Panc1 (cell line): ENCODE results near the gene ENTPD1. TPM values are rescaled to one million over a fixed set of nuclear protein-coding genes. Genes with fewer than 3 reads are reported as not detected.

ENCODE experiments used
- ATAC-seq: fragments of 200-7000 bp; cut with Tn5 transposase; 2 replicates; pipeline ENCODE4 v1.9.1; 2020; ENCODE audit warnings: mild to moderate bottlenecking, moderate library complexity
- BruUV-seq: library from RNA; stranded (reverse); fragments of 400-500 nt; replicated peaks from 2 replicates; lab custom pipeline; 2021; lab: Mats Ljungman, UMichigan
- CTCF ChIA-PET: fragments of 300-600 bp; sonication (Branson Sonifier 250); formaldehyde crosslinking; loops from one replicate; lab custom pipeline; 2022; ENCODE audit warnings: antibody characterized with exemption; lab: Charles Lee
- POLR2A ChIA-PET: fragments of 300-600 bp; sonication (Branson Sonifier 250); formaldehyde crosslinking; loops from one replicate; lab custom pipeline; 2022; ENCODE audit warnings: antibody characterized with exemption; lab: Charles Lee
- DNase-seq: peaks from one replicate; pipeline ENCODE4 v3.0.0-alpha.2; 2010; ENCODE audit warnings: low read depth, low spot score
- H3K27ac ChIP-seq: 2 replicates; pipeline ENCODE4 v1.5.1; 2011; ENCODE audit warnings: mild to moderate bottlenecking, low read length, inconsistent platforms
- H3K27me3 ChIP-seq: fragments of 200-500 bp; sonication (Bioruptor generic); 2 replicates; pipeline ENCODE4 v1.6.0; 2014; ENCODE audit warnings: low read length, inconsistent platforms; ENCODE audit not compliant: control insufficient read depth, insufficient read depth
- H3K36me3 ChIP-seq: fragments of 200-500 bp; sonication (Bioruptor generic); 2 replicates; pipeline ENCODE4 v1.5.1; 2014; ENCODE audit warnings: inconsistent platforms, mild to moderate bottlenecking, low read length, moderate library complexity; ENCODE audit not compliant: control insufficient read depth, insufficient read depth
- H3K4me1 ChIP-seq: 2 replicates; pipeline ENCODE4 v1.5.1; 2011; ENCODE audit warnings: inconsistent platforms, mild to moderate bottlenecking, low read length, moderate library complexity; ENCODE audit not compliant: control insufficient read depth, insufficient read depth
- H3K4me3 ChIP-seq, 2 experiments: 2 replicates each; pipeline ENCODE4 v1.5.1; 2011 to 2012; ENCODE audit warnings: low read depth in 2 of 2, low read length in 2 of 2, mild to moderate bottlenecking in 2 of 2, inconsistent platforms in 1 of 2, moderate library complexity in 1 of 2
- H3K9me3 ChIP-seq: fragments of 200-500 bp; sonication (Bioruptor generic); 2 replicates; pipeline ENCODE4 v1.5.1; 2014; ENCODE audit warnings: low read depth, mild to moderate bottlenecking, inconsistent platforms, low read length, moderate library complexity; ENCODE audit not compliant: control insufficient read depth, insufficient read depth
- CTCF ChIP-seq: fragments of 450-650 bp; IDR thresholded peaks from 2 replicates; pipeline ENCODE4 v1.5.1; 2017; ENCODE audit warnings: mild to moderate bottlenecking
- POLR2AphosphoS5 ChIP-seq: IDR thresholded peaks from 2 replicates; pipeline ENCODE4 v1.6.1; 2012; ENCODE audit warnings: mild to moderate bottlenecking, low read depth, low read length, moderate library complexity
- REST ChIP-seq, 2 experiments: IDR thresholded peaks; 2 replicates each; pipeline ENCODE4 v1.6.1; 2011 to 2012; ENCODE audit warnings: low read depth in 2 of 2, control low read depth in 1 of 2, low read length in 1 of 2, mild to moderate bottlenecking in 1 of 2, moderate library complexity in 1 of 2; ENCODE audit not compliant: insufficient read depth in 1 of 2
- SIN3A ChIP-seq: IDR thresholded peaks from 2 replicates; pipeline ENCODE4 v1.6.1; 2012; ENCODE audit warnings: low read depth, mild to moderate bottlenecking, low read length, moderate library complexity, borderline replicate concordance; ENCODE audit not compliant: insufficient read depth
- TCF7L2 ChIP-seq: IDR thresholded peaks from 2 replicates; pipeline ENCODE4 v1.6.1; 2011; ENCODE audit warnings: mild to moderate bottlenecking, low read depth, low read length, inconsistent platforms
- in situ Hi-C: cut with HindIII; loops from 2 replicates; pipeline ENCODE4 v1.10.0; 2016; ENCODE audit warnings: low sequenced_read_pairs, low pct_unique_long_range_greater_than_20kb
- intact Hi-C: fragments of 100-400 bp; cut with micrococcal nuclease; formaldehyde crosslinking; loops from one replicate; pipeline ENCODE4 v1.10.0; 2022; ENCODE audit not compliant: unreplicated experiment
- total RNA-seq: library from RNA; stranded (reverse); gene quantifications from one replicate; pipeline ENCODE4 v1.2.1, GENCODE V29; 2021; ENCODE audit not compliant: unreplicated experiment

The ENTPD1 gene
- total RNA-seq, 1 experiment from 2014 or later = 0.31 TPM

- H3K36me3 ChIP-seq = no peaks in the 10 kb centered on the region
- ATAC-seq (no peak), DNase-seq (no peak)
- no peaks in the 10 kb centered on the region for H3K9me3 ChIP-seq
- TF ChIP-seq SIN3A (no peak), CTCF (no peak), POLR2AphosphoS5 (no peak), REST (IDR thresholded peaks at IDR 0.05; ENCODE audit: insufficient read depth in 1 of 2, low read depth in 2 of 2, low read length in 1 of 2) (no peak), TCF7L2 (no peak)
- ChIA-PET POLR2A (no interaction called here), CTCF (no interaction called here)
- no peak overlapping the region for H3K27ac ChIP-seq
- intact Hi-C loops = no loop called here
- no peak overlapping the region for H3K4me3 ChIP-seq
- no peaks in the 10 kb centered on the region for H3K27me3 ChIP-seq
- H3K4me1 ChIP-seq = no peaks in the 10 kb centered on the region
- in situ Hi-C loops = no loop called here
- no TSS peak for BruUV-seq
These were observed 104.4 kb downstream of the ENTPD1 start for GRCh38 chr10:95860166-95860940.

- DNase-seq = no peak
- Histone ChIP-seq H3K36me3 (no peaks in the 10 kb centered on the region), H3K4me3 (no peak overlapping the region), H3K27me3 (no peaks in the 10 kb centered on the region), H3K9me3 (no peaks in the 10 kb centered on the region), H3K27ac (no peak overlapping the region), H3K4me1 (no peaks in the 10 kb centered on the region)
- in situ Hi-C loops = no loop called here
- no peak for TF ChIP-seq SIN3A
- intact Hi-C loops = no loop called here
- POLR2A ChIA-PET = interaction anchor here (0.6 kb wide), 1 partner anchor 416 kb away, joined by 3 read pairs; no protein-coding TSS in a partner anchor
- BruUV-seq = no TSS peak
- CTCF ChIA-PET = no interaction called here
- no peak for ATAC-seq
These were observed 105.4 kb downstream of the ENTPD1 start for GRCh38 chr10:95861386-95861785.
